GM12892 (cell line): ENCODE results near the gene SEC24C.

ENCODE experiments used
- POLR2A ChIP-seq: IDR thresholded peaks from 2 replicates; pipeline ENCODE4 v1.6.1; 2011; ENCODE audit warnings: low read depth, low read length, control low read depth
- TAF1 ChIP-seq: IDR thresholded peaks from 2 replicates; pipeline ENCODE4 v1.6.1; 2011; ENCODE audit warnings: low read depth, mild to moderate bottlenecking, control low read depth, low read length, borderline replicate concordance

DNA sequence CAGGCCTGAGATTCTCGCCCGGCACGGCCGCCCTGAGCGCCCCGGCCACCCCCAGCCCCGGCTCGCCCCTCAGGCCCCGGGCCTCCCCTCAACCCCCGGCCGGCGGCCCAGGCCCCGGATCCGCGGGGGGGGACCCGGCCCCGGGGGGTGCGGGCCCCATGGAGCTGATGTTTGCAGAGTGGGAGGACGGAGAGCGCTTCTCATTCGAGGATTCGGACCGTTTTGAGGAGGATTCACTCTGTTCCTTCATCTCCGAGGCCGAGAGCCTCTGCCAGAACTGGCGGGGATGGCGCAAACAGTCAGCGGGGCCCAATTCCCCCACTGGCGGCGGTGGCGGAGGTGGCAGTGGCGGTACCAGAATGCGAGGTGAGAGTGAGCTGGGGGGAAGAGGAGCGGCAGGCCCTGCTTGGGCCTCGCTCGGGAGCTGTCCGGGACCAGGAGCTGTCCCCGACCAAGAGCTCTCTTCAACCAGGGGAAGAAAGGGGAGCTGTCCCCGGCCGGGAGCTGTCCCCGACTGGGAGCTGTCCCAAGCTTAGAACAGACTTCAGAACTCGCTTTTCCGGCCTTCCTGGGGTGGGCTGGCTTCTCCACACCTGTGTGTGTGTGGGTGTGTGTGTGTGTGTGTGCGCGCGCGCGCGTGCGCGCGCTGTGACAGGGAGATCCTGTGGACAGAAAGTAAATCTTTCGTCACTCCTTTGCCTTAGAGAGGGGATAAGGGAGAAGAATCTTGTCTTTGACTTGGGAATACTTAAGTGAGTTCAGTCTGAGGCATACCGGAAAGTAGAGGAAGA is 41.7 kb downstream of the SEC24C start:
- TF ChIP-seq POLR2A = no peak
- TF ChIP-seq TAF1 = no peak
